GM19239 (cell line): ENCODE results near the gene GRIN1.

Source experiments
- DNase-seq: peaks from one replicate; pipeline ENCODE4 v3.0.0; 2011; ENCODE audit warnings: low spot score; ENCODE audit not compliant: insufficient read length
- FAIRE-seq: peaks from 2 replicates; lab custom pipeline; 2011; peaks lifted over from hg19 to GRCh38; lab: Jason Lieb, UNC

Gene GRIN1

DNA sequence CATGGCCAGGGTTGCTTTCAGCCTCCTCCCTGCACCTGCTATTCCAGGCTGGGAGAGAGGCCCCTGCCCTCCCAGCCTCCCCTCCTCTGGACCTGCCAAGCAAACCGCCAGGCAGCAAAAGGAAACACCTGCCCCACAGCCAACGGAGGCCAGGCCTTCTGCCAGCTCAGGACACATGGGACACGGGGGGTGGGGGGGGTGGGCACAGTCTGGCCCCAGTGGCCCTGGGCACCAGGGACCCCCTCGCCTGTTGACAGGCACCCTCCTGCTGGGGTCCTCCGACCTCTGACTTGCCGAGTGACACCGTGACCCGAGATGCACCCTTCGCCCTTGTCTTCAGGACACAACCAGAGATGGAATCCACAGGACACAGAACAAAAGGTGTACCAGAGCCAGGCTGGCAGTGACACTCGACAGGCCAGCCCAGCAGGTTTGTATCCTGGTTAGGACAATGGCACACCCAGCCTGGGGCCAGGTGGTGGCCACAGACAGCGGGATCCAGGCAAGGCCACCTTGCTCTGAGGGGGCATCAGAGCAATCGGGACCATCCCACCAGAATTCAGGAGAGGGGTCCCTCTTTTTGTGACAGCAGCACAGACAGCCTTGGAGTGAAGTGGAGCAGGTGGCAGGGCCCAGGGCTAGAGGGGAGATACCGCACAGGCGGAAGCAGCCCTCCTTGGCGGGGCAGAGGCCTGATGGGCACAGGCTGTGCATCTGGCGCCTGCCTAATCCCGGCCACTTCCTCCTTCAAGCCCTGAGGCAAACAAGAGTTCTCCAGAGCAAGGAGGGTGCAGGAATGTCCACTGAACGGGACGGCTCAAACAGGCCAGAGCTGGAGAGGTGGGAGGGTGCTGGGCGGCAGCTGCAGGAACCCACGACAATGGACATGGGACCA, 34.2 kb downstream of the GRIN1 start:
- DNase-seq = no peak
- FAIRE-seq = no peak

- FAIRE-seq (no peak), DNase-seq (no peak)
Observed at GRCh38 chr9:137173796-137174664, 35.1 kb downstream of the GRIN1 start.

GRCh38 chr9:137174722-137175293, 35.9 kb downstream of the GRIN1 start:
- no peak for DNase-seq
- FAIRE-seq = no peak

- DNase-seq (no peak), FAIRE-seq (no peak)
Observed at GRCh38 chr9:137175345-137175961, 36.5 kb downstream of the GRIN1 start.

GRCh38 chr9:137176302-137177182, 37.6 kb downstream of the GRIN1 start:
- DNase-seq (no peak), FAIRE-seq (no peak)

- DNase-seq (no peak), FAIRE-seq (no peak)
Observed at GRCh38 chr9:137178201-137178938, 39.4 kb downstream of the GRIN1 start.

- FAIRE-seq (no peak), DNase-seq (no peak)
Observed at GRCh38 chr9:137178939-137179630, 40.1 kb downstream of the GRIN1 start.

GRCh38 chr9:137179761-137180160, 40.8 kb downstream of the GRIN1 start:
- DNase-seq (no peak), FAIRE-seq (no peak)

- FAIRE-seq (no peak), DNase-seq (no peak)
Observed at GRCh38 chr9:137180491-137180890, 41.5 kb downstream of the GRIN1 start.

- DNase-seq (no peak), FAIRE-seq (no peak)
Observed at GRCh38 chr9:137181680-137182079, 42.7 kb downstream of the GRIN1 start.

GRCh38 chr9:137182836-137183235, 43.9 kb downstream of the GRIN1 start:
- FAIRE-seq = no peak
- DNase-seq = no peak

DNA sequence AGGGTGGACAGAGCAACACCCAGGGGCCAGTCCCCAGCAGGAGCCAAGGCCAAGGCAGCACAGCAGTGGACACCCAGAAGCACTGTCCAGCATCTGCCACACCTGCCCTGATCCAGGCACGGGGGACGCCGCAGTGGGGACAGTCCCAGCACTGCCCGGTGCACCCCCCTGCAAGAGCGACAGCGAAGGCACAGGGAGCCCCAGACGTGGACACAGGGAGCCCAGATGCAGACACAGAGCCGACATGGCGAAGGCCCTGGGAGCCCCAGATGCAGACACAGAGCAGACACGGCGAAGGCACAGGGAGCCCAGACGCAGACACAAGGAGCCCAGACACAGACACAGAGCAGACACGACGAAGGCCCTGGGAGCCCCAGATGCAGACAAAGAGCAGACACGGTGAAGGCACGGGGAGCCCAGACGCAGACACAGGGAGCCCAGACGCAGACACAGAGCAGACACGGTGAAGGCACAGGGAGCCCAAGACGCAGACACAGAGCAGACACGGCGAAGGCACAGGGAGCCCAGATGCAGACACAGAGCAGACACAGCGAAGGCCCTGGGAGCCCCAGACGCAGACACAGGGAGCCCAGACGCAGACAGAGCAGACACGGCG, 45.1 kb downstream of the GRIN1 start:
- DNase-seq = no peak
- no peak for FAIRE-seq

DNA sequence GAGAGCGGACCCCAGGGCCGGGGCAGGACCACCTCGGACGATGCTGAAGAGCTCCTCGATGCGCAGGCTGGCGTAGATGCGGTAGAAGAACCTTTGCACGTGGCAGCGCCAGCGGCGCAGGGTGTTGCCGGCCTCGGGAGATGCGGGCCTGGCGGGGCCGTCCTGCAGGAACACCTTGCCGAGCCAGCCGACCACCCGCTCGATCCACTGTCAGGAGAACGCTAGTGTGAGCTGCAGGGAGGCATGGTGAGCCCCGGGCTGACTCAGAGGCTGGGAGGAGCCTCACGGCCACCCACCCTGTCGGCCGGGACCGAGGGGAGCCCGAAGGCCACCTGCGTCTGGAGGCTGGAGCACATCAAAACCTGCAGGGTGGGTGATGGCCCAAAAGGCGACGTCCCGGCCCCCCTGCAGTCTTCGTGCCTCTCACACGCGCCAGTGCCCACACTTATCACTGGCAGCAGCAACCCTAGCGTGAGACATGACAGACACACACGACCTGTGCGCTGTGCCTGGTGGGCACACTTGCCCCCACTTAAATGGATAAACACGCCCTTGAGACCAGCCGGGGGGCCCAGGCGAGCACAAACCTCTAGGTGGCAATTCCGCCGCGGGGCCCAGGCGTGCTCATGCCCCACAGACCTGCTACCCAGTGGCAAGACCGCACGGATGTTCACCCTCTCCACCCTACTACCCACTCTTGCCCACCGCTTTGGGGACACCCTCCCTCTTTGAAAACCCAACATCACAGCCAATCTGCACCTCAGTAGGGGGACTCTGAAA, 46.1 kb downstream of the GRIN1 start:
- DNase-seq (no peak), FAIRE-seq (no peak)

DNA sequence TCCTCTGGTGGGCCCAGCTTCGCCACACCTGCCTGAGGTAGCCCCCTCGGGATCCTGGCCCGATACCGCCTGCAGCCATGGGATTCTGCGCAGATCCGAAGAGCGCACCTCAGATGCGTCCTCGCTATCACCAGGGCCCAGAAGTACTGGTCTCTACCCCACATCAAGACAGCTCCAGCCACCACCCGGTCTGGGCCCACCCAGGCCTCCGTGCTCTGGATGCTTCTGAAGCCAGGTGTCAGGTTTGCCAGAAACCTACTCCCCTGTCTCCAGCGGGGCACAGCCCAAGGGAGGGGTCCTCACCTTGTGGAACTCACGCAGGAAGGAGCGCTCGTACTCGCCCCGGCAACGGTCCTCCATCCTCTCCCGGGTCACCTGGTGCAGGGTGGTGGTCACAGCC, 47.0 kb downstream of the GRIN1 start:
- FAIRE-seq (no peak), DNase-seq (no peak)

- no peak for DNase-seq
- no peak for FAIRE-seq
Observed at GRCh38 chr9:137186385-137186784, 47.4 kb downstream of the GRIN1 start.

DNA sequence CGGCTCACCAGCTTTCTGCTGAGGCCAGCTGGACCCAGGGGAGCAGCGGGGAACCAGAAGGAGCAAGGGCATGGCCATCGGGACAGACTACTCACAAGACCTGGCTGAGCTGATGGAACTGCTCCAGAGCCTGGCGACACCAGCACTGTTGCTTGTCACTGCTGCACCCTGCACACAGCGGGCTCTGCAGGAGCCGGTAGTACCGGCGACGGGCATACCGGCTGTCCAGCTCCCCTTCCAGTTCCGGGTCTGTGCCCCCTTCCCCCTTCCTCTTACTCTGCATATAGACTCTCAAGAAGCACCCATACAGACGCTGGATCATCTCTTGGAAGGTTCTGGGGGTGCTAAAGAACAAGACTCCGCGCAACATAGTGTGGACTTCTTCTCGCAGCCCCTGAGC, 48.4 kb downstream of the GRIN1 start:
- no peak for FAIRE-seq

GRCh38 chr9:137188086-137188489, 49.1 kb downstream of the GRIN1 start:
- FAIRE-seq (no peak), DNase-seq (no peak)

More for the DNA sequence above, 48.4 kb downstream of the GRIN1 start:
- DNase-seq = no peak
